Cardiac septum (tissue), 1 donor: Measurements from ENCODE around the gene ISM1. TPM values are rescaled to one million over a fixed set of nuclear protein-coding genes. Genes with fewer than 3 reads are reported as not detected.

Experiments
- DNase-seq: peaks from one replicate; pipeline ENCODE4 v3.0.0-alpha.2; 2020; ENCODE audit warnings: low spot score
- intact Hi-C: fragments of 100-400 bp; cut with DNase I; formaldehyde crosslinking; loops from one replicate; pipeline ENCODE4 v1.14.0; 2022
- total RNA-seq: library from RNA; stranded (reverse); fragmentation: NEBNext Ultra II Directional; extraction: Animal tissue kit (Norgen Biotek cat#: 25700); gene quantifications from one replicate; pipeline ENCODE4 v1.2.1, GENCODE V29; 2021
- donor health status: DM: no; HTN: no; CAD: no.

ISM1 gene
- total RNA-seq, 1 donor from 2014 or later, result 1.0 TPM

- no peak for DNase-seq
- intact Hi-C loops, result no loop called here
Observed at GRCh38 chr20:13333793-13334192, 112.7 kb downstream of the ISM1 start.

GRCh38 chr20:13336308-13337089 is 115.4 kb downstream of the ISM1 start:
- DNase-seq, result no peak
- intact Hi-C loops, result no loop called here

- intact Hi-C loops, result no loop called here
- no peak for DNase-seq
Observed at GRCh38 chr20:13337090-13337784, 116.2 kb downstream of the ISM1 start.

- intact Hi-C loops, result no loop called here
- no peak for DNase-seq
Observed at GRCh38 chr20:13338097-13338661, 117.1 kb downstream of the ISM1 start.

GRCh38 chr20:13338999-13339411 is 117.9 kb downstream of the ISM1 start:
- intact Hi-C loops, result no loop called here
- no peak for DNase-seq

GRCh38 chr20:13340088-13340487 is 119.0 kb downstream of the ISM1 start:
- DNase-seq, result no peak
- intact Hi-C loops, result no loop called here

GRCh38 chr20:13341737-13342393 is 120.8 kb downstream of the ISM1 start:
- intact Hi-C loops, result no loop called here
- no peak for DNase-seq

GRCh38 chr20:13342469-13343242 is 121.6 kb downstream of the ISM1 start:
- intact Hi-C loops, result no loop called here
- DNase-seq, result no peak

- DNase-seq, result no peak
- intact Hi-C loops, result no loop called here
Observed at GRCh38 chr20:13344671-13345070, 123.6 kb downstream of the ISM1 start.

- DNase-seq, result no peak
- intact Hi-C loops, result no loop called here
Observed at GRCh38 chr20:13348311-13349234, 127.5 kb downstream of the ISM1 start.

- intact Hi-C loops, result no loop called here
Observed at GRCh38 chr20:13349235-13349604, 128.1 kb downstream of the ISM1 start.

More at GRCh38 chr20:13349235-13349604, 128.1 kb downstream of the ISM1 start:
- DNase-seq, result no peak

Other genes starting within 250 kb of the ISM1 start
- gene SPTLC3, start 212.3 kb upstream of the ISM1 start, total RNA-seq, result 2.2 TPM